GM21367 (cell line): ENCODE data around the gene DRC1.
"Not testable (repeated sequence)": the region's sequence is repeated elsewhere in the genome, so short reads cannot be mapped to it uniquely, and the experiment has no call there.

Experiments used
- ATAC-seq: cut with Tn5 transposase; IDR thresholded peaks from one replicate; pipeline ENCODE4 v1.9.1; 2021; ENCODE audit not compliant: unreplicated experiment

The DRC1 gene

DNA sequence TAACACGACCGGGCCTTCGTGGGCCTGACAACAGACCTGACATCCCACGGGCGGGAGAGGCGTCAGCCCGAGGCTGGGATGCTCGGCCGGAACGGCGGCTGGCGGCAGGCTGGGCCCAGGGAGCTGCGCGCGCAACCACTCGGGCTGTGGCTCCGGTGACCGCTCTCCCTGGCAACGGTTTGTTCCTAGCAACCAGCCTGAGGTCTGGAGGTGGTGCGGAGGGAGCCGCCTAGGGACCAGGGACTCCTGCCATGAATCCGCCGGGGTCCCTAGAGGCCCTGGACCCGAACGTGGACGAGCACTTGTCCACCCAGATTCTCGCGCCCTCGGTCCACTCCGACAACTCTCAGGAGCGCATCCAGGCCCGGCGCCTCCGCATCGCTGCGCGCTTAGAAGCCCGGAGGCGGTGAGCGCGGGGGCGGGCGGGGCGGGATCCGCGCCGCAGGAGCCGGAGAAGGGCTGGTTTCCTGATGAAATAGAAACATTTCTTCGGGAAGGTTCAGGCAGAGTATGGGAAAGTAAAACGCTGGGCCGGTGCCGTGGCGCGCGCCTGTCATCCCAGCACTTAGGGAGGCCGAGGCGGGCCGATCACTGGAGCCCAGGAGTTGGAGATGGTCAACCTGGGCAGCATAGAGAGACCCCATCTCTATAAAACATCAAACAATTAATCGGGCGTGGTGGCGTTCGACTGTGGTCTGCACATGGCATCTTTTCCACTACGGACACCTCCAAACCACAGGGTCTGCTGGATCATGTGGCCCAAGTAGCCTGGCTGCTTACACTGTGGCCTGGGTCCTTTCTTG, at the start of gene DRC1:
Gene DRC1 (plus strand): TSS at position 182 of the 803 bp plus-strand sequence. CDS start 70 bp downstream, at position 252.
- no peak for ATAC-seq

DNA sequence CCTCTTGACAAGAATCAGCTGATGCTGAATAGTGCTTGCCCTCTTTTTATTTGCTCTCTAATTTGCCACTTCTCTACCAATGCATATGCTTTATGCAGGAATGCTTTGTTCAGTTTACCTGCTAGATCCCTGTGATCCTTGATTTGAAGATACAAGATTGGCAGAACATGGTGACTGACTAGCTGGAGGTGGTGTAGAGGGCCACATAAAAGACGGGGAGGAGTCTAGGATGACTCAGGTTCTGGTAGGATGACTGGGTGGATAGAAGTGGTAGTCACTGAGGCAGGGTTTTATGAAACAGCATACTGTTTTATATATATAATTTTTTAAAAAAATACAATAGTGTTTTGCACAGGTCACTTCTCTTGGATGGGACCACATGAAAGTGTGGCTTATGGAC, 48.8 kb upstream of the DRC1 start:
- no peak for ATAC-seq

DNA sequence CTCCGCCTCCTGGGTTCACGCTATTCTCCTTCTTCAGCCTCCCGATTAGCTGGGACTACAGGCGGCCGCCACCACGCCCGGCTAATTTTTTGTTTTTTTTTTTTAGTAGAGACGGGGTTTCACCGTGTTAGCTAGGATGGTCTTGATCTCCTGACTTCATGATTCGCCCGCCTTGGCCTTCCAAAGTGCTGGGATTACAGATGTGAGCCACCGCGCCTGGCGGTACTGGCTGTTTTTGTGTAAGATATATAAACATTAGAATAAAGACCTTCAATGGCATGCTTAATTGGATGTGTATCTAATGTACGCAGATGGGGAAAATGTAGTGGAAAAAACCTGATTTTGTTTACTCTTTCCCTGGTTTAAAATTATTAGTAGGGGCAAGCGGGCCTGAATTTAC, 47.3 kb upstream of the DRC1 start:
- not testable (repeated sequence) for ATAC-seq

DNA sequence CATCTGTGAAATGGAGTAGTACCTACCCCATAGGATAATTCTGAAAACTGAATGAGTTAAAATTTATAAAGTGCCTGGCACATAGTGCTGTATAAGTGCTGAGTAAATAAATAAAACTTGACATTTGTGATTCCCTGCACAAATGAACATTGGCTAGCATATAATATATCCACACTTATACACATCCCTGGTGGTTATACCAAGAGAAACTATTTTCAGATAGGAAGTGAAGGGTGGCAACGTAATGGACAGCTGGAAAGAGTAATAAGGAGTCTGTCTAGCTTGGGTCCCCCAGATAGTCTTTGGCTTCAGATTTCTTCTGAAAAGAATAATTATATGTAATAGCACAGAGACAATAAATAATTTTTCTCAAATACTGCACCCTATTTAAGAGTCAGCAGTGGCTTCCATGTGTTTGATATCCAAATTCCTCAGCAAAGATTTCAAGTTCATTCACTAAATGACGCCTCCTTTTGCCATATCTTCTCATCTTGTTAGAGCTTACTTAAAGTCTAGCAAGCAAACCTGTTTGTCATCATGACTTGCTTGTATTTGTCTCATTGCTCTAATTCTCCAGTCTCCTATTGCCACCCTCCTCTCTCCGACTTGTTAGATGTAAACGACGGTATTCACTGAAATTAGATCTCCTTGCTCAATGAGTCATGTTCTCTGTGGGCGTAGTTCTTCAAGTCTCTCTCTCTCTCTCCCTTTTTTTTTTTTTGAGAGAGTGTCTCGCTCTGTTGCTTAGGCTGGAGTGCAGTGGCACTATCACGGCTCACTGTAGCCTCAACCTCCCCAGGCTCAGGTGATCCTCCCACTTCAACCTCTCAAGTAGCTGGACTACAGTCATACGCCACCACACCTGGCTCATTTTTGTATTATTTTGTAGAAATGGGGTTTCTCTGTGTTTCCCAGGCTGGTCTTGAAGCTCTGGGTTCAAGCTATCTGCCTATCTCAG, 46.4 kb upstream of the DRC1 start:
- ATAC-seq: no peak

DNA sequence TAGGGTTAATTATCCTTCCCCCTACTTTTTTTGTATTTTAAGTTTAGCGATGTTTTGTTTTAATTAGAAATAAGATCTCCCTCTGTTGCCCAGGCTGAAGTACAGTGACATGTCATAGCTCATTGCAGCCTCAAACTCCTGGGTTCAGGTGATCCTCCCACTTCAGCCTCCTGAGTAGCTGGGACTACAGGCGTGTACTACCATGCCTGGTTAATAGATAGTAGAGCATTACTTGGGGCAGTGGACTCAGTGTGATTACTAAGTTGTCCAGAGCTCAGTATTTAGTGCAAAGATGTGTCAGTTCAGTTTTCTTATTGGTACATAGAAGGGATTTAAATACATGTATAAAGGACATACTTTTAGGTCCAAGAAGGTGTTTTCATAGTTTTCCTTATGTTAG, 45.6 kb upstream of the DRC1 start:
- ATAC-seq: no peak

DNA sequence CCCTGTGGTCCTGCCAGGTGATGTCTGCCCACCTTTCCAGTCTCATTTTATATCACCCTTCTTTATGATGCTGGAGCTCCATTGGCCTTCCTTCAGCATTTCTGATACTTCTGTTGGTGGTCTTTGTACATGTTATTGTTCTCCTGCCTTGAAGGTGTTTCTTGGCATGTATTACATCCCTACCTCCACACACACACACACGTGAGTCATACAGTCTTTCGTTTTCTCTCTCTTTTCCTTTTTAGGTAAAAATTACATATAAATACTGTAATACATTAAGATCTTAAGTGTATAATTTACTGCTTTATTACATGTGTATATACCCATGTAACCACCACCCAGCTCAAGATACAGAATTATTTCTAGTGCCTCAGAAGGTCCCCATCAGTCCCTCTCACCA, 44.9 kb upstream of the DRC1 start:
- no peak for ATAC-seq

DNA sequence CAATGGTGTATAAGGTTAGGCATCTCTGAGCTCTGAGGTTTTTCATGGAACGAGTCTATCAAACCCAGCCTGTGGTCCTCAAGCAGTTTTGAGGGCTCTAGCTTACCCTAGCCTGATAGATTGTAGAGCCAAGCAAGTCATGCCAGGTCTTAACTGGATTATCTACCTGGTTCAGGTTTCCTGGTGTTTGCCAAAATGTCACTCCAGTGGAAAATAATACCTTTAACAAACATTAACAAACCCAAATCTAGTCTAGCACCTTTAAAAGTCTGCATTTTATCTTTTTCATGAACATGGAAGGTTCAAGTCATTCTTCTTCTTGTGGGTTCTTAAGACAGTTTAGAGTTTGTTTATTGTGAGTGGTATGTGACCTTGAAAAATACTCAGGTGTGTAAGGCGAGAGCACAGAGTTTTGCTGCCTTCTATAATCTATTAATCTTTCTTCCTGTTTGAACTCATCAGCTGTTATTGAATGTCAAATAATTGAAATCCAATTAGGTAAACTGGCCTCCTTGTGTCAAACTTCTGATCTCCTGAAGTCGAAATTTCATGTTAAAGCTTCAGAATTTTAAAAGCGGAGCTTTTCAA, 41.7 kb upstream of the DRC1 start:
- no peak for ATAC-seq

DNA sequence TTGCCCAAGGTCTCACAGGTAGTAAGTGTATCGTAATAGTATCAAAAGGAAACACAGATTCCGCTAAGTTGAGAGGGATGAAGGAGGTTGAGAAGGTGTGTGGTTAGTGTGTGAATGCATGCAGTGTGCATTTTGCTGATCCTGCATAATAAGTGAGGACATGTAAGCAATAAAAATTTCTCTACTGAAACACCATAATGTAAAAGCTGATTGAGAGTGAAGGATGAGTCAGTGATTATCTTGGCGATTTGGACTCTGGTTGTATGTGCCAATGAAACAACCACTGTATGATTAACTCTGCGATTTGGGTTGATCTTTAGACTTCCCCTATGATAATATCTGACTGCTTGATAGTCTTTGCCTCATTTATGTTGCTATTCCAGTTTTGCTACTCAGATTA, 38.4 kb upstream of the DRC1 start:
- no peak for ATAC-seq

DNA sequence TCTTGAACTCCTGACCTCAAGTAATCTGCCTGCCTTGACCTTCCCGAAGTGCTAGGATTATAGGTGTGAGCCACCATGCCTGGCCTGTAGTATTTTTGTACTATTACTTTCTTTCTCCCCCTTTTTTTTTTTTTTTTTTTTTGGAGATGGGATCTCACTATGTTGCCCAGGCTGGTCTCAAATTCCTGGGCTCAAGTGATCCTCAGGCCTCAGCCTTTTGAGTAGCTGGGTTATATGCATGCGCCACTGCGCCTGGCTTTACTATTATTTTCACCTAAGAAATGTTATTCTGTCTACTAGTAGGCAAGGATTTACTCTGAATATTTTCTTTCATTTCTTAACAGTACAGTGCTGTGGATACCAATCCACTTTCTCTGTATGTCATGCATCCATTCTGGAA, 37.8 kb upstream of the DRC1 start:
- no peak for ATAC-seq

DNA sequence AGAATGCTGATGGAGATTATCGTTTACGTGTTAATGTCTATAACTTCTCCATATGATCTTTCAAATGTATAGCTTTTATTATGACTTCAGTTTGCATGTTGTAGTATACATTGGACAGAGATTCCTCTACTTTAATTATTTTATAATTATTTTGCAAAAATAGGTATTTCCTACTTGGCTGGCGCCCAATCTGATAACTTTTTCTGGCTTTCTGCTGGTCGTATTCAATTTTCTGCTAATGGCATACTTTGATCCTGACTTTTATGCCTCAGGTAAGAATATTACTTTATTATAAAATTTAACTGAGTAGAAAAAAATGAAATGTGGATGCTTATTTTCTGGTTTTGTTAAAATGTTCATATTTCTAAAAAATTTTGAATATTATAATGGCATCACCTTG, 37.1 kb upstream of the DRC1 start:
- no peak for ATAC-seq

DNA sequence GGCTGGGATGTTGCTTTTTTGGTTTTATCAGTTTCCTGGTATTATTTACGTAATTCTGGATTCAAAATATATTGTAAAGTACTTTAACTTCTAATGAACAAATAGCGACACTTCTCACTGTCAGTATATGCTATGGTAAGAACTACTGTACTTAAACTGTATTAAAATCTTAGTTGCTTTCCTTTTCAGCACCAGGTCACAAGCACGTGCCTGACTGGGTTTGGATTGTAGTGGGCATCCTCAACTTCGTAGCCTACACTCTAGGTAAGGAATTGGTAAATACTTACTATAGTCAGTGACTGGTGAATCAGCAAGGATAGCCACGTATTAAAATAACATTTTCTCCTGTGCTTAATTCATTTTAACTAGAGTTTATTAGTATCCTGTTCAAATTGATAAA, 34.8 kb upstream of the DRC1 start:
- no peak for ATAC-seq

DNA sequence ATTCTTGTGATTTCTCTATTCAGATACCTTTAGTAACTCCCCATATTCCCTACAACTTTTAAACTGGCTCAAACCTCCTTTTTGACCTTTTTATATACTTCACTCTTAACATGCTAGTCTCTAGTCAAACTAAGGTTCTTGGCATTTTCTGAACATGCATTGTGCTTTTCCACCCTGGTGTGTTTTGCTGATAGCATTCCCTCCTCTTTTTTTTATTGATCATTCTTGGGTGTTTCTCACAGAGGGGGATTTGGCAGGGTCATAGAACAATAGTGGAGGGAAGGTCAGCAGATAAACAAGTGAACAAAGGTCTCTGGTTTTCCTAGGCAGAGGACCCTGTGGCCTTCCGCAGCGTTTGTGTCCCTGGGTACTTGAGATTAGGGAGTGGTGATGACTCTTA, 32.1 kb upstream of the DRC1 start:
- not testable (repeated sequence) for ATAC-seq

DNA sequence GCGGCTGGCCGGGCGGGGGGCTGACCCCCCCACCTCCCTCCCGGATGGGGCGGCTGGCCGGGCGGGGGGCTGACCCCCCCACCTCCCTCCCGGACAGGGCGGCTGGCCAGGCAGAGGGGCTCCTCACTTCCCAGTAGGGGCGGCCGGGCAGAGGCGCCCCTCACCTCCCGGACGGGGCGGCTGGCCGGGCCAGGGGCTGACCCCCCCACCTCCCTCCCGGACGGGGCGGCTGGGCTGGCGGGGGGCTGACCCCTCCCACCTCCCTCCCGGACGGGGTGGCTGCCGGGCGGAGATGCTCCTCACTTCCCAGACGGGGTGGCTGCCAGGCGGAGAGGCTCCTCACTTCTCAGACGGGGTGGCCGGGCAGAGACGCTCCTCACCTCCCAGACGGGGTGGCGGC, 30.8 kb upstream of the DRC1 start:
- ATAC-seq: not testable (repeated sequence)

DNA sequence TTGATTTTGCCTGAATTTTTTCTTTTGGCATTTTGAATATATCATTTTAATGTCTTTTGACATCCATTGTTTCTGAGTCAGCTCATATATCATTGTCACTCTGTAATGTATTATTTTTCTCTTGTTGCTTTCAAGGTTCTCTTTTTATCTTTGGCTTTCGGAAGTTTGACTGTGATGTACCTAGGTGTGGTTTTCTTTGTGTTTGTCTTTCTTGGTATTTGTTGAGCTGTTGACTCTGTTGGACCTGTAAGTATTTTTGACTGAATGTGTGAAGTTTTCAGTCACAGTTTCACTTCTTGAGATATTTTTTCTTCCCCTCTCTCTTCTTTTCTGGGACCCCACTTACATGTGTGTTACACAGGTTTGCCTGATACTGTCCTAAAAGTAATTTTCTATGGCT, 24.9 kb upstream of the DRC1 start:
- ATAC-seq: no peak

DNA sequence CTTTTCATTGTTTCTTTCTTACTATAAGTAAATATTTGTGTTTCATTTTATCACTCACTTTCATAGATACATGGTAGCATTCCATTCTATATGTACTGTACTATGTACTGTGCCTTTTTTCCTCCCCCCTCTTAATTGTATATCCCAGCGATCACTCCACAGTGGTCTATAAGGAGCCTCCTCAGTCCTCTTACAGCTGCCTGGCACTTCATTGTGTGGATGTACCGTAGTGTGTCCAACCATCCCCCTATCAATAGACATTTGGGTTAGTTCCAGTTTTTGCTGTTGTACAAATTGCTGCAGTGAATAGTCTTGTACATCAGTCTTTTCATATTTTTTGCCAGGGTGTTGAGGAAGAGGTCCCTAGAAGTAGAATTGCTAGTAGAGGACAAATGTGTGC, 21.4 kb upstream of the DRC1 start:
- ATAC-seq: no peak

DNA sequence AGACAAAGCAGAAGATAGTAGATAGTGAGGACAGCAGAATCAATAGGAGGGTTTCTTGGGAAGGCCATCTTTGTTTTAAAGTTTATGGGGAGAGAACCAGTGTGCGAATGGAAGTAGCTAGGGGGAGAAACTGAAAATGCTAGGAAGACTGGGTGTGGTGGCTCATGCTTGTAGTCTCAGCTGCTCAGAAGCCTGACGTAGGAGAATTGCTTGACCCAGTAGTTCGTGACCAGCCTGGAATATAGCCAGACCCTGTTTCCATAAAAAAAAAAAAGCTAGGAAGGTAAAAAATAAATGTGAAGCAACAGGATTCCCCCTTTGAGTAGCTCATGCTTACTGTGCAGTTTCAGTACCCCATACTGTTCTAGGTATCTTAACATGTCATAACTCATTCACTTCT, 19.2 kb upstream of the DRC1 start:
- no peak for ATAC-seq

DNA sequence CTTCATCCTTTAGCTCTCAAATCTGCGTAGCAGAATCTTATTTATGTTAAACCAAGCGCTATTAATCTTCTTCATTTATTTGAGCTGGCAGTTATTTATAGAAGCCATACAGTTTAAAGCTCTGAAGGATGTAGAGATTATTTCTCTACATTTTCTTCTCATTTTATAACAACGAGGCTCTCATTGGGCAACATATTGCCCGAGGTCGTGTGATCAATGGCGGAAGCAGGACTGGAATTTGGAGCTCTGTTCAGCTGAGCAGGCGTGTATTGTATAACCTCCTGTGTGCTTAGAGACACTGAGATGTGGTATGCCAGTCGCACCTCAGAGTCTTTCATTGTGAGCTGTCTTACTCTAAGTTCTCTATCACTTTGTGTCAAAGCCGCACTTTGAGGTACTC, 17.5 kb upstream of the DRC1 start:
- ATAC-seq: no peak

DNA sequence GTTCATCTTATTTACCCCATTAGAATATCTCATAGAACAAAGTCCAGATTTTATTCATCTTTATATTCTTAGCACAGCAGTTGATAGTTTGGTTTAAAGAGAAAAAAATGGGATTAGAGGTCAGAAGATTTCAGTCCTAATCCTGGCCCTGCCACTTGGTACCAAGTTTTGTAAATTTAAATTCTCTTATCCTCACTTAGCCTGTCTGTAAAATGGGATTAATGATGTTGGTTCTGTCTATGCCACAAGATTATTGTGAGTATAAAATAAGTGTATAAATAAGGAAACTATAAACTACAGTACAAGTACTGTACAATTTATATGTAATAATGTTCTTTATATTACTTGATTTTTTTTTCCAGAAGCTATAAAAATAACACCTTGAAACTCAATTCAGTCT, 17.1 kb upstream of the DRC1 start:
- ATAC-seq: no peak

DNA sequence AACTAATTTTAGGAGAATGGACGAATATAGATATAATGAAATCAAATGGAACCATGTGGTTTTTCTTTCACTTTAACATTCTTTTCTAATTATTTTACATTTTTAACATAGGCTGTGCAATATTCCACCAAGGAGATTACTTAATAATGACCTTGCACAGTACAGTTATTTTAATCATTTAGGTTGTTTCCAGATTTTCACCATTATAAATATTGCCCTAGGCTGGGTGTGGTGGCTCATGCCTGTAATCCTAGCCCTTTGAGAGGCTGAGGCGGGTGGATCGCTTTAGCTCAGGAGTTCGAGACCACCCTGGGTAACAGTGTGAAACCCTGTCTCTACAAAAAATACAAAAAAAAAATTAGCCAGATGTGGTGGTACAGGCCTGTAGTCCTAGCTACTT, 14.5 kb upstream of the DRC1 start:
- no peak for ATAC-seq

DNA sequence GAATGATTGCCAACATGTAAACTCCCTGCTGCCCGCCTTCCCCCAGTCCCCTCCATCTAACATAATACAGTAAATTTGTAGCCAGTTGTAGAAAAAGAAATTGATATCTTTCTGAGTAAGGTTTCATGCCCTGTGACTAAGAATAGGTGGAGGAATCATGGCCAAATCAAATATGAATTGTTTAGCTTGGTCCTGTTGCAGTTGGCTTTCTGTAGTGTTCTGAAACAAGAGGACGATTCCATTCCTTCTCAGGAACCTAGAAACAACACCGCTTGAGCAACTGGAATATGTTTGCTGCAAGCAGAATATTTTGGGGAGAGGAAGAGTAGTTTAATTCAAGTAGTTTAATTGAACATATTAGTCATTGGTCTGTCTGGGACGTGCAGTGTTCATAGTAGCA, 7.0 kb upstream of the DRC1 start:
- no peak for ATAC-seq

DNA sequence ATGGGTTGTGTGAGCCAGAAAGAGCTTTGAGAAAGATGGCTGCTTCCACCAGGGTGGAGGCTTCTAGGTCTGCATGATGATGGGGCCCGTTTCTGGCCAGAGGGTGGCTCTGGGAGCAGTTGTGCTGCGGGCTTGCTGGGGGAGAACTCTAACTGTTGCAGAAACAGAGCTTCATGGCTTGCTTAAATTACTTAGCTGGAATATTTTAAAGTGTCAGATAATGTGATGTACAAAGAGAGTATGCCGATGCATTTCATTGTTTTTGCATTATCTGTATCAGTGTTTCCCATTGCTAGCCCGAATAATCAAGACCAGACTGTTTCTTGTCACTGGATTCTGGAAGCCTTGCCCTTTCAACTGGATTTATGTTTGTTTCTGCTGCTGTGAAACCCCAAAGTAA, 6.3 kb upstream of the DRC1 start:
- no peak for ATAC-seq
